K562 (cell line): ENCODE results near the gene CPLANE2. TPM values are rescaled to one million over a fixed set of nuclear protein-coding genes. Genes with fewer than 3 reads are reported as not detected.
A peak's percentile ranks its signal among the peaks of the same experiment; 100 is the strongest.

Experiments
- ATAC-seq: fragments of 200-7000 bp; cut with Tn5 transposase; 3 replicates; pipeline ENCODE4 v1.9.1; 2020; ENCODE audit warnings: moderate library complexity
- BruUV-seq: library from RNA; stranded (reverse); fragments of 400-500 nt; replicated peaks from 2 replicates; lab custom pipeline; 2021; lab: Mats Ljungman, UMichigan
- CTCF ChIA-PET: fragments of 300-600 bp; formaldehyde crosslinking; extraction: SDS; loops from one replicate; lab custom pipeline; 2021; ENCODE audit warnings: low intra/inter-chr PET ratio; lab: Yijun Ruan, JAX
- POLR2A ChIA-PET: fragments of 300-600, 350-650 bp; sonication (Branson Sonifier 250); formaldehyde crosslinking; extraction: SDS; loops from one replicate; lab custom pipeline; 2021; ENCODE audit warnings: antibody characterized with exemption, inconsistent platforms; lab: Yijun Ruan, JAX
- DNase-seq, 4 experiments: peaks; one replicate each; pipeline versions ENCODE4 v3.0.0 to v3.0.0-alpha.2; 2011 to 2018; ENCODE audit warnings: low spot score in 3 of 4, mixed read lengths in 3 of 4; ENCODE audit errors: extremely low read depth in 1 of 4
- FAIRE-seq: peaks from 2 replicates; lab custom pipeline; 2011; peaks lifted over from hg19 to GRCh38; lab: Jason Lieb, UNC
- H2AFZ ChIP-seq: 2 replicates; pipeline ENCODE4 v1.6.0; 2011; ENCODE audit warnings: low read depth, low read length, control low read depth, inconsistent platforms
- H3K27ac ChIP-seq: fragments of 200-600 bp; 3 replicates; pipeline ENCODE4 v1.8.0; 2011; ENCODE audit warnings: low read depth, mild to moderate bottlenecking, control low read depth, inconsistent platforms, low read length, moderate library complexity, mixed read lengths; ENCODE audit errors: extremely low read depth
- H3K27me3 ChIP-seq, 2 experiments: fragments of 300-600 bp in 1 of 2; 2 replicates in 1 of 2; 3 replicates in 1 of 2; pipeline versions ENCODE4 v1.6.0 to v1.8.0; 2011; ENCODE audit warnings: inconsistent platforms in 2 of 2, low read length in 2 of 2, mild to moderate bottlenecking in 1 of 2, mixed read lengths in 1 of 2, moderate library complexity in 1 of 2; ENCODE audit not compliant: control insufficient read depth in 2 of 2, insufficient read depth in 2 of 2
- H3K36me3 ChIP-seq: fragments of 300-600 bp; 3 replicates; pipeline ENCODE4 v1.8.0; 2011; ENCODE audit warnings: mild to moderate bottlenecking, low read length, inconsistent platforms; ENCODE audit not compliant: control insufficient read depth, insufficient read depth
- H3K4me1 ChIP-seq, 2 experiments: fragments of 200-600 bp in 1 of 2; replicated peaks in 1 of 2; 2 replicates in 1 of 2; 3 replicates in 1 of 2; pipeline versions ENCODE4 v1.5.1 to v1.8.0; 2011; ENCODE audit warnings: inconsistent platforms in 2 of 2, low read length in 2 of 2, mild to moderate bottlenecking in 1 of 2, mixed read lengths in 1 of 2, moderate library complexity in 1 of 2; ENCODE audit not compliant: control insufficient read depth in 2 of 2, insufficient read depth in 2 of 2
- H3K4me2 ChIP-seq: 2 replicates; pipeline ENCODE4 v1.6.1; 2011; ENCODE audit warnings: low read length, control low read depth, inconsistent platforms, mixed read lengths; ENCODE audit not compliant: insufficient read depth
- H3K4me3 ChIP-seq: fragments of 200-600 bp; sonication (generic), shearing (Covaris generic); 2 replicates; pipeline ENCODE4 v1.5.1; 2016; ENCODE audit warnings: control low read depth, inconsistent platforms
- H3K79me2 ChIP-seq: fragments of 200-600 bp; 3 replicates; pipeline ENCODE4 v1.8.0; 2011; ENCODE audit warnings: low read length, inconsistent platforms; ENCODE audit not compliant: control insufficient read depth, insufficient read depth
- H3K9ac ChIP-seq, 2 experiments: 2 replicates each; pipeline versions ENCODE4 v1.6.0 to v1.6.1; 2011; ENCODE audit warnings: low read depth in 2 of 2, low read length in 2 of 2, control low read depth in 1 of 2, inconsistent platforms in 1 of 2, mild to moderate bottlenecking in 1 of 2, mixed read lengths in 1 of 2; ENCODE audit not compliant: insufficient read depth in 1 of 2
- H3K9me1 ChIP-seq: one replicate; pipeline ENCODE4 v1.6.0; 2011; ENCODE audit warnings: inconsistent platforms, mild to moderate bottlenecking, low read length, moderate library complexity; ENCODE audit not compliant: control insufficient read depth, insufficient read depth
- H3K9me3 ChIP-seq: replicated peaks from 2 replicates; pipeline ENCODE4 v1.5.1; 2011; ENCODE audit warnings: low read depth, low read length, inconsistent platforms; ENCODE audit not compliant: control insufficient read depth, insufficient read depth
- H4K20me1 ChIP-seq: replicated peaks from 2 replicates; pipeline ENCODE4 v1.6.1; 2011; ENCODE audit warnings: low read length, inconsistent platforms, mixed read lengths; ENCODE audit not compliant: control insufficient read depth, insufficient read depth
- BACH1 ChIP-seq: fragments of 200-800 bp; sonication (Bioruptor generic); IDR thresholded peaks from 2 replicates; pipeline ENCODE4 v1.6.1; 2016; ENCODE audit warnings: missing genetic modification characterization, missing compliant biosample characterization
- KLF13 ChIP-seq: fragments of 450-650 bp; IDR thresholded peaks from 2 replicates; pipeline ENCODE4 v1.6.1; 2016; ENCODE audit warnings: missing genetic modification characterization, low read depth, mild to moderate bottlenecking, missing compliant biosample characterization, moderate library complexity, borderline replicate concordance
- RBM25 ChIP-seq: fragments of 200-400 bp; formaldehyde crosslinking; IDR thresholded peaks from 2 replicates; pipeline ENCODE4 v1.6.1; 2018; ENCODE audit warnings: low read length, low read depth, moderate library complexity; ENCODE audit not compliant: severe bottlenecking
- TOE1 ChIP-seq, 2 experiments: fragments of 450-650 bp in 1 of 2; sonication (generic) in 1 of 2; formaldehyde crosslinking in 1 of 2; IDR thresholded peaks; 2 replicates each; pipeline versions ENCODE4 v1.7.1 to v1.8.0; 2016 to 2022; ENCODE audit warnings: borderline replicate concordance in 2 of 2, mild to moderate bottlenecking in 2 of 2, antibody characterized with exemption in 1 of 2, inconsistent platforms in 1 of 2, low read depth in 1 of 2, missing genetic modification reagents in 1 of 2, moderate library complexity in 1 of 2
- WHSC1 ChIP-seq: IDR thresholded peaks from one replicate; pipeline ENCODE4 v1.6.1; 2012; ENCODE audit warnings: low read length, control low read depth, inconsistent platforms
- XRCC4 ChIP-seq: IDR thresholded peaks from one replicate; pipeline ENCODE4 v1.6.1; 2011; ENCODE audit not compliant: insufficient read depth, insufficient read length; ENCODE audit errors: extremely low read depth
- ZNF121 ChIP-seq: sonication (generic); formaldehyde crosslinking; conservative IDR thresholded peaks from 2 replicates; pipeline ENCODE4 v1.8.0; 2022; ENCODE audit warnings: missing genetic modification reagents
- WGBS: fragments of 100-300 bp; shearing (Covaris generic); methylation state at CpG from one replicate; pipeline ENCODE4 v1.1.6; 2016; ENCODE audit warnings: low coverage, mixed read lengths; ENCODE audit not compliant: insufficient coverage; ENCODE audit errors: missing lambda C conversion rate; 5-methylcytosine and 5-hydroxymethylcytosine counted together
- in situ Hi-C: fragments of 300-500 bp; cut with MboI; formaldehyde crosslinking; loops from 4 replicates; pipeline ENCODE4 v1.15.0; 2018; ENCODE audit warnings: inconsistent platforms, mixed read lengths
- intact Hi-C: fragments of 100-400 bp; cut with micrococcal nuclease; formaldehyde crosslinking; loops from 2 replicates; pipeline ENCODE4 v1.14.2; 2022
- polyA plus RNA-seq, 8 experiments: library from polyadenylated mRNA; depleted of rRNA in 4 of 8; stranded (reverse) in 5 of 8; unstranded in 3 of 8; fragments of >200 nt; fragmentation: Nextera tagmentation in 2 of 8; fragmentation: Illumina TruSeq in 1 of 8; extraction: Ambion mirVana in 2 of 8; extraction: Trizol in 1 of 8; gene quantifications; 2 replicates each; pipeline versions ENCODE4 v1.2.1 to v1.2.3, GENCODE V29; 2011 to 2014; ENCODE audit warnings: inconsistent platforms in 1 of 8, missing spikeins in 1 of 8
- total RNA-seq, 7 experiments: library from RNA; depleted of rRNA in 6 of 7; stranded (reverse); fragments of >200 nt in 6 of 7; fragmentation: Illumina TruSeq in 2 of 7; extraction: Trizol in 2 of 7; gene quantifications; 2 replicates each; pipeline versions ENCODE4 v1.2.1 to v1.2.3, GENCODE V29; 2011 to 2021; ENCODE audit warnings: low replicate concordance in 1 of 7
- TF ChIP-seq, protein P1 (sequence below): fragments of 450-650 bp; formaldehyde crosslinking; IDR thresholded peaks from 2 replicates; pipeline ENCODE4 v1.4.0; 2022; ENCODE audit warnings: missing genetic modification characterization
- TF ChIP-seq, protein P2 (sequence below): fragments of 250-450 bp; sonication (Bioruptor Pico); IDR thresholded peaks from 2 replicates; pipeline ENCODE4 v1.8.0; 2021; ENCODE audit warnings: borderline replicate concordance, mild to moderate bottlenecking, moderate library complexity; ENCODE audit not compliant: poor library complexity, severe bottlenecking
- TF ChIP-seq, protein P3 (sequence below): fragments of 450-650 bp; IDR thresholded peaks from 2 replicates; pipeline ENCODE4 v1.6.1; 2014; ENCODE audit warnings: low read depth, mild to moderate bottlenecking, moderate library complexity, borderline replicate concordance
- TF ChIP-seq, protein P4 (sequence below): sonication (generic); formaldehyde crosslinking; IDR thresholded peaks from 2 replicates; pipeline ENCODE4 v1.9.0; 2022; ENCODE audit warnings: mild to moderate bottlenecking, missing genetic modification reagents

CPLANE2 gene
- total and polyA plus RNA-seq, 9 of the 15 experiments (the other 6 are each of a cell fraction or from before 2014, with no cell fraction given) = 0.17 to 20.9 (median 8.1) TPM

DNA sequence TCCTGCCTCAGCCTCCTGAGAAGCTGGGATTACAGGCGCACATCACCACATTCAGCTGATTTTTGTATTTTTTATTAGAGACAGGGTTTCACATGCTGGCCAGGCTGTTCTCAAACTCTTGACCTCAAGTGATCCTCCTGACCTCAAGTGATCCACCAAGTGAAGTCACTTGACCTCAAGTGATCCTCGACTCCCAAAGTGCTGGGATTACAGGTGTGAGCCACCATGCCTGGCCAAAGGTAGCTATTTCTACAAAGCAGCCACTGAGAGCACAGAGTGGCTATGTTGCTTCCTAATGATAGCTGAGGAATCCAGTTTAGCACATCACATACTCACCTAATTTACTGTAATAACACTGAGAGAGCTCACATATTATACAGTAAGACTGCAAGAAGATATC lies 44.8 kb upstream of the CPLANE2 start (continued):
- TF ChIP-seq, protein P1, sequence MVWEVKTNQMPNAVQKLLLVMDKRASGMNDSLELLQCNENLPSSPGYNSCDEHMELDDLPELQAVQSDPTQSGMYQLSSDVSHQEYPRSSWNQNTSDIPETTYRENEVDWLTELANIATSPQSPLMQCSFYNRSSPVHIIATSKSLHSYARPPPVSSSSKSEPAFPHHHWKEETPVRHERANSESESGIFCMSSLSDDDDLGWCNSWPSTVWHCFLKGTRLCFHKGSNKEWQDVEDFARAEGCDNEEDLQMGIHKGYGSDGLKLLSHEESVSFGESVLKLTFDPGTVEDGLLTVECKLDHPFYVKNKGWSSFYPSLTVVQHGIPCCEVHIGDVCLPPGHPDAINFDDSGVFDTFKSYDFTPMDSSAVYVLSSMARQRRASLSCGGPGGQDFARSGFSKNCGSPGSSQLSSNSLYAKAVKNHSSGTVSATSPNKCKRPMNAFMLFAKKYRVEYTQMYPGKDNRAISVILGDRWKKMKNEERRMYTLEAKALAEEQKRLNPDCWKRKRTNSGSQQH (CRISPR knock-in tag) = no peak
- TF ChIP-seq, protein P2, sequence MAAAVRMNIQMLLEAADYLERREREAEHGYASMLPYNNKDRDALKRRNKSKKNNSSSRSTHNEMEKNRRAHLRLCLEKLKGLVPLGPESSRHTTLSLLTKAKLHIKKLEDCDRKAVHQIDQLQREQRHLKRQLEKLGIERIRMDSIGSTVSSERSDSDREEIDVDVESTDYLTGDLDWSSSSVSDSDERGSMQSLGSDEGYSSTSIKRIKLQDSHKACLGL (CRISPR knock-in tag) = no peak
- no peak for TF ChIP-seq WHSC1
- TF ChIP-seq, protein P3, sequence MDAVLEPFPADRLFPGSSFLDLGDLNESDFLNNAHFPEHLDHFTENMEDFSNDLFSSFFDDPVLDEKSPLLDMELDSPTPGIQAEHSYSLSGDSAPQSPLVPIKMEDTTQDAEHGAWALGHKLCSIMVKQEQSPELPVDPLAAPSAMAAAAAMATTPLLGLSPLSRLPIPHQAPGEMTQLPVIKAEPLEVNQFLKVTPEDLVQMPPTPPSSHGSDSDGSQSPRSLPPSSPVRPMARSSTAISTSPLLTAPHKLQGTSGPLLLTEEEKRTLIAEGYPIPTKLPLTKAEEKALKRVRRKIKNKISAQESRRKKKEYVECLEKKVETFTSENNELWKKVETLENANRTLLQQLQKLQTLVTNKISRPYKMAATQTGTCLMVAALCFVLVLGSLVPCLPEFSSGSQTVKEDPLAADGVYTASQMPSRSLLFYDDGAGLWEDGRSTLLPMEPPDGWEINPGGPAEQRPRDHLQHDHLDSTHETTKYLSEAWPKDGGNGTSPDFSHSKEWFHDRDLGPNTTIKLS = no peak

DNA sequence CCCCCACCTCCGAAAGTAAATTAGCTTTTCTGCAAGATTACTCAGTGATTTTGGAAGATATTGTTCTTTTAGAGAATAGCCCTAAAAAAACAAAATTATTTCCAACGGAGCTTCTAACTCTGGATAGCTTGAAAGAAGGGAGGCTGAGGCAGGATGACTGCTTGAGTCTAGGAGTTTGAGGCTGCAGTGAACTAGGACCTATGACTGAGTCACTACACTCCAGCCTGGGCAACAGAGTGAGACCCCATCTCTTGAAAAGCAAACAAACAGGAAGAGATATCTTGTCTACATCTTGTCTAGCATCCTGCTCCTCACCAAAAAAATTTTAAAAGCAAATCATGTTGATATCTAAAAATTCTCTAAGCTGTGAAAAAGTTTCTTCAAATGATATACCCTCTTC lies 42.2 kb upstream of the CPLANE2 start:
- POLR2A ChIA-PET = interaction anchor here (0.6 to 1.9 kb wide), 6 partner anchors 10 to 349 kb away, joined by 3 to 8 read pairs (median 4); no protein-coding TSS in a partner anchor

More for the DNA sequence above, 42.2 kb upstream of the CPLANE2 start:
- in situ Hi-C loops = no loop called here
- intact Hi-C loops = no loop called here
- Histone ChIP-seq H3K4me2 (no peak overlapping the region), H3K9me3 (no peaks in the 10 kb centered on the region), H3K4me3 (no peak overlapping the region), H3K36me3 (peaks cover 10% of the 10 kb centered on the region), H3K27me3 (no peaks in the 10 kb centered on the region), H3K9ac (no peak overlapping the region), H3K27ac (no peak overlapping the region), H2AFZ (no peak overlapping the region), H3K4me1 (no peaks in the 10 kb centered on the region; a peak in 1 of 5 replicates), H4K20me1 (no peaks in the 10 kb centered on the region), H3K9me1 (no peaks in the 10 kb centered on the region), H3K79me2 (no peaks in the 10 kb centered on the region)
- DNase-seq (no peak), FAIRE-seq (no peak), ATAC-seq (no peak)
- BruUV-seq = no TSS peak
- CTCF ChIA-PET = no interaction called here
- WGBS = 68% methylated on average over 2 of the region's 2 CpGs
- TF ChIP-seq KLF13 (tag) = no peak
- TF ChIP-seq BACH1 (tag) = no peak
- no peak for TF ChIP-seq XRCC4
- TF ChIP-seq, protein P4, sequence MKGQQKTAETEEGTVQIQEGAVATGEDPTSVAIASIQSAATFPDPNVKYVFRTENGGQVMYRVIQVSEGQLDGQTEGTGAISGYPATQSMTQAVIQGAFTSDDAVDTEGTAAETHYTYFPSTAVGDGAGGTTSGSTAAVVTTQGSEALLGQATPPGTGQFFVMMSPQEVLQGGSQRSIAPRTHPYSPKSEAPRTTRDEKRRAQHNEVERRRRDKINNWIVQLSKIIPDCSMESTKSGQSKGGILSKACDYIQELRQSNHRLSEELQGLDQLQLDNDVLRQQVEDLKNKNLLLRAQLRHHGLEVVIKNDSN (CRISPR knock-in tag) = no peak
- peak; percentile 71; the same call in 1 of the 2 replicates for TF ChIP-seq ZNF121
- TF ChIP-seq RBM25 = peak; percentile 57
- TF ChIP-seq TOE1 (IDR thresholded peaks at IDR 0.05; ENCODE audit: borderline replicate concordance) = no peak
- no peak for TF ChIP-seq TOE1 (CRISPR knock-in tag; IDR thresholded peaks at IDR 0.05; ENCODE audit: borderline replicate concordance, low read depth)
